ENCODE measurements around the gene TSR3. TPM values are rescaled to one million over a fixed set of nuclear protein-coding genes. Genes with fewer than 3 reads are reported as not detected.

TSR3 gene
- total and polyA plus RNA-seq, 2 experiments from 2014 or later = 105 to 110 TPM

GRCh38 chr16:1308036-1308976 is 43.4 kb downstream of the TSR3 start:
- peak overlapping the region; percentile 99 for H3K9ac ChIP-seq
- H2AFZ ChIP-seq = peak overlapping the region; percentile 52
- H3K4me1 ChIP-seq (ENCODE audit: insufficient read depth) = peaks cover 16% of the 10 kb centered on the region
- H3F3A ChIP-seq (ENCODE audit: insufficient read depth) = peaks cover 12% of the 10 kb centered on the region; the same call in 1 of the 2 replicates
- DNase-seq = no peak
- H3K4me2 ChIP-seq (ENCODE audit: unreplicated experiment) = no peak overlapping the region
- H3K79me2 ChIP-seq (ENCODE audit: insufficient read depth) = peaks cover 34% of the 10 kb centered on the region
- peaks cover 21% of the 10 kb centered on the region for H4K20me1 ChIP-seq (ENCODE audit: insufficient read depth)
- peak overlapping the region; percentile 83 for H3K4me3 ChIP-seq
- no peaks in the 10 kb centered on the region for H3K27me3 ChIP-seq (replicated peaks; ENCODE audit: insufficient read depth)
- H3K9me3 ChIP-seq (ENCODE audit: low read depth) = no peaks in the 10 kb centered on the region
- no peaks in the 10 kb centered on the region for H3K9me2 ChIP-seq (ENCODE audit: insufficient read depth)
- peak overlapping the region; percentile 98 for H3K27ac ChIP-seq
- no peak for TF ChIP-seq EZH2 (IDR thresholded peaks at IDR 0.05; ENCODE audit: insufficient read depth, poor library complexity, severe bottlenecking)
- no peak for TF ChIP-seq EZH2phosphoT487 (IDR thresholded peaks at IDR 0.05; ENCODE audit: insufficient read depth, low read depth)
- WGBS, 2 experiments (ENCODE audit: low coverage in 1 of 2, low lambda C conversion rate in 2 of 2, missing lambda C conversion rate in 2 of 2) = 0 to 5% methylated on average over 4 to 39 of the region's 43 CpGs
- in situ Hi-C loops (cut with MboI) = no loop called here
- H3K36me3 ChIP-seq (ENCODE audit: low read depth) = no peaks in the 10 kb centered on the region

DNA sequence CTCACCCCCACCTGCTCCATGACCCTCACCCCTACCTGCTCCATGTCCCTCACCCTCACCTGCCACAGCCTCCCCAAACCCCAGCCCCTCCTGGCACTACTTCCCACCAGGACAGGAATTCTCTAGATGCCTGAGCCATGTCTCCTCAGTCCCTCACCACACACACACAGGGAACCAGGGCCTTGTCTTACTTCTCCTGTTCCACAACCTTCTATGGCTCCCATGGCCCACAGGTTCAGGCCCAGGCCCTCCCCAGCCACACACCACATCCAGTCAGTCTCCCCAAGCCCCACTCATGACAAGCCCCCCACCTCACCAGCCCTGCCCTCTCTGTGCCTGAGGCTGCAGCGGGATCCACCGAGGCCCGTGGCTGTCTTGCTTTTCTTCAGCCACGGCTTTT is 45.3 kb downstream of the TSR3 start:
- in situ Hi-C loops (cut with MboI) = no loop called here
- H3K9me3 ChIP-seq (ENCODE audit: low read depth) = no peaks in the 10 kb centered on the region
- H3K27ac ChIP-seq = no peak overlapping the region
- peaks cover 3% of the 10 kb centered on the region; the same call in 1 of the 2 replicates for H3K4me1 ChIP-seq (ENCODE audit: insufficient read depth)
- no peak overlapping the region for H3K4me3 ChIP-seq
- no peak overlapping the region for H2AFZ ChIP-seq
- peaks cover 12% of the 10 kb centered on the region; the same call in 1 of the 2 replicates for H3F3A ChIP-seq (ENCODE audit: insufficient read depth)
- H3K27me3 ChIP-seq (replicated peaks; ENCODE audit: insufficient read depth) = no peaks in the 10 kb centered on the region
- no peak for DNase-seq
- no peak overlapping the region for H3K9ac ChIP-seq
- TF ChIP-seq EZH2phosphoT487 (IDR thresholded peaks at IDR 0.05; ENCODE audit: insufficient read depth, low read depth) (no peak), EZH2 (IDR thresholded peaks at IDR 0.05; ENCODE audit: insufficient read depth, poor library complexity, severe bottlenecking) (no peak)
- peaks cover 10% of the 10 kb centered on the region; the same call in 1 of the 2 replicates for H4K20me1 ChIP-seq (ENCODE audit: insufficient read depth)
- H3K9me2 ChIP-seq (ENCODE audit: insufficient read depth) = no peaks in the 10 kb centered on the region
- WGBS, 2 experiments (ENCODE audit: low coverage in 1 of 2, low lambda C conversion rate in 2 of 2, missing lambda C conversion rate in 2 of 2) = 30 to 47% methylated on average over 4 of the region's 4 CpGs
- H3K36me3 ChIP-seq (ENCODE audit: low read depth) = no peaks in the 10 kb centered on the region
- H3K79me2 ChIP-seq (ENCODE audit: insufficient read depth) = peaks cover 15% of the 10 kb centered on the region
- no peak overlapping the region for H3K4me2 ChIP-seq (ENCODE audit: unreplicated experiment)

- H3K4me2 ChIP-seq (ENCODE audit: unreplicated experiment) = no peak overlapping the region
- TF ChIP-seq EZH2phosphoT487 (IDR thresholded peaks at IDR 0.05; ENCODE audit: insufficient read depth, low read depth) = no peak
- TF ChIP-seq EZH2 (IDR thresholded peaks at IDR 0.05; ENCODE audit: insufficient read depth, poor library complexity, severe bottlenecking) = no peak
- no peaks in the 10 kb centered on the region for H3K9me2 ChIP-seq (ENCODE audit: insufficient read depth)
- no peak overlapping the region for H3K27ac ChIP-seq
- H3F3A ChIP-seq (ENCODE audit: insufficient read depth) = peaks cover 7% of the 10 kb centered on the region; the same call in 1 of the 2 replicates
- peaks cover 9% of the 10 kb centered on the region for H3K79me2 ChIP-seq (ENCODE audit: insufficient read depth)
- H3K4me3 ChIP-seq = no peak overlapping the region
- H4K20me1 ChIP-seq (ENCODE audit: insufficient read depth) = peaks cover 5% of the 10 kb centered on the region; the same call in 1 of the 2 replicates
- H3K36me3 ChIP-seq (ENCODE audit: low read depth) = no peaks in the 10 kb centered on the region
- H3K9me3 ChIP-seq (ENCODE audit: low read depth) = no peaks in the 10 kb centered on the region
- no peaks in the 10 kb centered on the region for H3K27me3 ChIP-seq (replicated peaks; ENCODE audit: insufficient read depth)
- no peak for DNase-seq
- H3K4me1 ChIP-seq (ENCODE audit: insufficient read depth) = no peaks in the 10 kb centered on the region
- WGBS, 2 experiments (ENCODE audit: low coverage in 1 of 2, low lambda C conversion rate in 2 of 2, missing lambda C conversion rate in 2 of 2) = 85 to 86% methylated on average over 12 of the region's 12 CpGs
- no peak overlapping the region for H2AFZ ChIP-seq
- no peak overlapping the region for H3K9ac ChIP-seq
- in situ Hi-C loops (cut with MboI) = no loop called here
These were observed 45.9 kb downstream of the TSR3 start for GRCh38 chr16:1305823-1306222.

- H3K9me3 ChIP-seq (ENCODE audit: low read depth) = no peaks in the 10 kb centered on the region
- H3K27ac ChIP-seq = no peak overlapping the region
- H3K27me3 ChIP-seq (replicated peaks; ENCODE audit: insufficient read depth) = peaks cover 7% of the 10 kb centered on the region; the same call in 1 of the 2 replicates
- no peak overlapping the region for H2AFZ ChIP-seq
- H3K79me2 ChIP-seq (ENCODE audit: insufficient read depth) = no peaks in the 10 kb centered on the region
- no peaks in the 10 kb centered on the region for H3F3A ChIP-seq (ENCODE audit: insufficient read depth)
- no peak overlapping the region for H3K4me2 ChIP-seq (ENCODE audit: unreplicated experiment)
- no peaks in the 10 kb centered on the region for H4K20me1 ChIP-seq (ENCODE audit: insufficient read depth)
- DNase-seq = no peak
- H3K36me3 ChIP-seq (ENCODE audit: low read depth) = no peaks in the 10 kb centered on the region
- H3K9ac ChIP-seq = no peak overlapping the region
- H3K4me3 ChIP-seq = no peak overlapping the region
- H3K4me1 ChIP-seq (ENCODE audit: insufficient read depth) = no peaks in the 10 kb centered on the region
- in situ Hi-C loops (cut with MboI) = no loop called here
- no peaks in the 10 kb centered on the region for H3K9me2 ChIP-seq (ENCODE audit: insufficient read depth)
- TF ChIP-seq EZH2phosphoT487 (IDR thresholded peaks at IDR 0.05; ENCODE audit: insufficient read depth, low read depth) (no peak), EZH2 (IDR thresholded peaks at IDR 0.05; ENCODE audit: insufficient read depth, poor library complexity, severe bottlenecking) (no peak)
- 67 to 68% methylated on average over 12 of the region's 12 CpGs for WGBS, 2 experiments (ENCODE audit: low coverage in 1 of 2, low lambda C conversion rate in 2 of 2, missing lambda C conversion rate in 2 of 2)
These were observed 50.1 kb downstream of the TSR3 start for GRCh38 chr16:1301562-1301961.

All from GM23248 (cell line).